Stimulated activated CD8-positive, alpha-beta memory T cell treated with anti-CD3 and anti-CD28 coated beads, Interleukin-2, amount 100 ng/mL, for 48 hours (primary cell): ENCODE data around the gene RPL6.
A peak's percentile ranks its signal among the peaks of the same experiment; 100 is the strongest.
"Not testable (repeated sequence)": the region's sequence is repeated elsewhere in the genome, so short reads cannot be mapped to it uniquely, and the experiment has no call there.

Source experiments
- DNase-seq, 2 donors: peaks; one replicate each; pipeline ENCODE4 v3.0.0-alpha.2; 2020; ENCODE audit warnings: low read depth in 2 of 2

Gene RPL6

GRCh38 chr12:112409064-112409905 lies at the start of gene RPL6:
TSS of gene RPL6 (minus strand) at chr12:112409605. CDS start at chr12:112408656, 949 bp downstream.
- DNase-seq = peak; percentile 48 to 57

DNA sequence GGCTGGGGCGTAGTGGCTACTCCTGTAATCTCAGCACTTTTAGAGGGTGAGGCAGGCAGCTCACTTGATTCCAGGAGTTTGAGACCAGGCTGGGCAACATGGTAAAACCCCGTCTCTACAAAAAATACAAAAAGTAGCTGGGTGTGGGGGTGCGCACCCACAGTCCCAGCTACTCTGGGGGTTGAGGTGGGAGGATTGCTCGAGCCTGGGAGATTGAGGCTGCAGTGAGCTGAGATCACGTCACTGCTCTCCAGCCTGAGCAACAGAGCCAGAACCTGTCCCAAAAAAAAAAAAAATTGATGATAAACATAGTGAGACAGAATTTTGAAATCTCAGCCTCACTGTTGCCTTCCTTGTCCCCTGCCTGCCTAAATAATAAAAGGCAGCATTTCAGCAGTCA lies 49.3 kb upstream of the RPL6 start:
- no peak for DNase-seq

DNA sequence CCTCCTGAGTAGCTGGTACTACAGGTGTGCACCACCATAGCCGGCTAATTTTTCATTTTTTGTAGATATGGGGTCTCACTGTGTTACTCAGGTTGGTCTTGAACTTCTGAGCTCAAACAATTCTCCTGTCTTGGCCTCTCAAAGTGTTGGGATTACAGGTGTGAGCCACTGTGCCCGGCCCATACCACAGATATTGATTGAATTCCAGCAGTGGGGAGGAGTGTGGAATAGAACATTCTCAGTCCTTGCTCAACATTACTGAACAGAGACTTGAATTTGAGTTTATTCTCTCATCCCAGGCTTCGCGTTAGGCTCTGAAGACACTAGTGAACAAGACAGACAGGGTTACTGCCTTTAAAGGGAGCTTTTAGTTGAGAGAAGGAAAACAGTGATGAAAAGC lies 48.9 kb upstream of the RPL6 start:
- no peak for DNase-seq

- not testable (repeated sequence) for DNase-seq
Measured at GRCh38 chr12:112457142-112457541, 47.7 kb upstream of the RPL6 start.

GRCh38 chr12:112456029-112456428 lies 46.6 kb upstream of the RPL6 start:
- no peak for DNase-seq

DNA sequence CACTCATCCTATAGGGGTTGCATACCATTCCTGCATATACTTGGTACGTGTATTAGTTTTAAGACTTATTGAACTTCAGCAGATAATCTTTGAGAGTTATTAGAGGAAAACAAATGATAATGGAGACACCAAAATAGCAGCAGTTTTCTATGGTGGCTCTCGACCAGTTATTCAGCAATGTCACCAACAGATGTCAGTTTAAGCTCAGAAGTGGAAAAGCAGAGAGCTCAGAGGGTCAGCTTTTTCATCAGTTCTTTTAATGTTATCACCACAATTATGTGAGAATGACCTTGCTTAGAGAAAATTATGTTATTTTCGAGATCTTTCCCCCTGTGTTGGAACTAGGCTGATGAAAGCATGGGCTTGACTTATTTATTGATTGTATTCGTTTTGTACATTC lies 41.3 kb upstream of the RPL6 start:
- DNase-seq = no peak

GRCh38 chr12:112448165-112448564 lies 38.8 kb upstream of the RPL6 start:
- not testable (repeated sequence) for DNase-seq

DNA sequence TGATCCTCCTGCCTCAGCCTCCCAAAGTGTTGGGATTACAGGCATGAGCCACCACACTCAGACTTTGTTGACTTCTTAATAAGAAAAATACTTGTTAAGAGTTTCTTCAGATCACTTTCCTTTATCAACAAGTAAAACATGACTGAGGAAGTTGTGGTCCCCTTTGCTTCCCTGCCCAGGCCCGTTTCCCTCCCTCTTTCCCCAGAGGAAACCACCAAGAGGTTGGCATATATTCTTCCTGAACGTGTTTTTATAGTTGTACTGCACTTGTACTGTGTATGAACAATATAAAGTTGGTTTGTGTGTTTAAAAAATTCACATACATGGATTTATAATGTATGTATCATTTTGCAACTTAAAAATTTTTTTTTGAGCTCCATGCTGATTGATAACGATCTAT lies 37.7 kb upstream of the RPL6 start:
- DNase-seq = no peak

DNA sequence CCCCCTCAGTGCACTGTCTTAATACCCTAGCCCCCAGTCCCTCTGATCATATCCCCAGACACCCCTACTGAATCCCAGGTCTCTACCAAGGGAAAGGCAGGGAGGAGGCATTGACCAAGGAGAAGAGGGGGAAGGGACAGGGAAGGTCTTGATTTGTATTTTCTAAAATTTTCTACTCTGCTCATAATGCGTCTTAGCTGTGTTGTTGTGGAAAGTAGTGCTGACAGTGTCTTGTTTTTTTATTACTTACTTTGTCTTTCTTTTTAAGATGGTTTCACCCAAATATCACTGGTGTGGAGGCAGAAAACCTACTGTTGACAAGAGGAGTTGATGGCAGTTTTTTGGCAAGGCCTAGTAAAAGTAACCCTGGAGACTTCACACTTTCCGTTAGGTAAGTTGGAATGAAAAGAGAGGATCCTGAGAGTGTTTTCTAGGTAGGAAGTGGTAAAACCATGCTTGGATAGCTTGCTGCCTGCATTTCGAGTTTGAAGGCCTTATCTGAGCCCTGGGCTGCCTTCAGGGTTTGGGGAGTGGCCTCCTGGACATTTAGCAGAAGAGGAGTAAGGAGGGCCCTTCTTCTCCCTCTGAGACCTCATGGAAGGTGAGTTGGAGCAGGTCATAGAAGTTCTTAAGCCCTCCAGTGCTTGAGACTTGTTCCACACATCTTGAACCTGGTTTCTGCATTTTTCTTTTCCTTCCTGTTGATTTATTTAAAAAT lies 36.8 kb upstream of the RPL6 start:
- no peak for DNase-seq

GRCh38 chr12:112443916-112444315 lies 34.5 kb upstream of the RPL6 start:
- no peak for DNase-seq

GRCh38 chr12:112440653-112441052 lies 31.2 kb upstream of the RPL6 start:
- not testable (repeated sequence) for DNase-seq

GRCh38 chr12:112439769-112440168 lies 30.4 kb upstream of the RPL6 start:
- DNase-seq = no peak

- not testable (repeated sequence) for DNase-seq
Measured at GRCh38 chr12:112438645-112439044, 29.2 kb upstream of the RPL6 start.

- no peak for DNase-seq
Measured at GRCh38 chr12:112433551-112433950, 24.1 kb upstream of the RPL6 start.

- DNase-seq = no peak
Measured at GRCh38 chr12:112431965-112432364, 22.6 kb upstream of the RPL6 start.

DNA sequence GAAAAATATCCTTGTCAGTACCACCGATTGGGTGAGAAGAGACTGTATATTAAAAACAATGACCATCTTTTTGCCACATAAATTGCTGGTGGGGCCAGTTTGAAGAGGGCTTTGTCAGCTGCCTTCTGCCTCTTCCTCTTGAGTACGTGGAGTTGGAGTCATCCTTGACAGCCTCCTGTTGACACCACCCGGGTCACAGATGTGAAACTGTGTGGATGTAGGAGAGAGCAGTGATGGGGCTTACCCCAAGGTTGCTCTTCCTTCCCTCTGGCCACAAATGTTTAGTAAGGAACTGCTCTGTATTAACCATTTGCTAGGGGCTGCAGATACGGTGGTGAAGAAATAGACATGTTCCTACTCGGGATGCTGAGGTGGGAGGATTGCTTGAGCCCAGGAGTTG lies 21.5 kb upstream of the RPL6 start:
- no peak for DNase-seq

DNA sequence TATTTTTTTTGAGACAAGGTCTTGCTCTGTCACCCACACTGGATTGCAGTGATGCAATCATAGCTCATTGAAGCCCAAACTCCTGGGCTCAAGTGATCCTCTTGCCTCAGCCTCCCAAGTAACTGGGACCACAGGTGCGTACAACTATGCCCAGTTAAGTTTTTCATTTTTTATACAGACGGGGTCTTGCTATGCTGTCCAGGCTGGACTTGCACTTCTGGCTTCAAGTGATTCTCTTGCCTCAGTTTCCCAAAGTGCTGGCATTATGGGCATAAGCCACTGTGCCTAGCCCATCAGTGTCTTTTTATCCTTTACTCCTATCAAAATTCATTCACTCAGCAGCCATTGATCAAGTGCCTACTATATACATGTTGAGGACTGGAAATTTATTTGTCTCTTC lies 18.4 kb upstream of the RPL6 start:
- no peak for DNase-seq

GRCh38 chr12:112425582-112426382 lies 16.4 kb upstream of the RPL6 start:
- DNase-seq = no peak

DNA sequence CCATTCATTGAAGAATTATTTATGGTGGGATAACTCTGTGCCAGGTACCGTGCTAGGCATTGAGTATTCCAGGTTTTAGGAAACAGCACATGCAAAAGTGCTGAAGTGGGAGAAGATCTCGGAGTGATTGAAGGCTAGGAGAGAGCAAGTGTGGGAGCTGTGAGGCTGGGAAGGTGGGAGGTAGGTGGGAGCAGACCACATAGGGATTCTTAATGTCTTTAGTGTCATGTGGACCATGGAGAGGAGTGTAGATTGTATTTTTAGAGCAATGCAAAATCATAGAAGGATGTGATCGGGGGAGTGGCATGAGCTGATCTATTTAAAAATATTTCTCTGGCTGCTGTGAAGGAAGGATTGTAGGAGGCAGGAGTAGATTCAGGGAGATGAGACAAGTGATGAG lies 14.7 kb upstream of the RPL6 start:
- no peak for DNase-seq

- DNase-seq = no peak
Measured at GRCh38 chr12:112422531-112422930, 13.1 kb upstream of the RPL6 start.

DNA sequence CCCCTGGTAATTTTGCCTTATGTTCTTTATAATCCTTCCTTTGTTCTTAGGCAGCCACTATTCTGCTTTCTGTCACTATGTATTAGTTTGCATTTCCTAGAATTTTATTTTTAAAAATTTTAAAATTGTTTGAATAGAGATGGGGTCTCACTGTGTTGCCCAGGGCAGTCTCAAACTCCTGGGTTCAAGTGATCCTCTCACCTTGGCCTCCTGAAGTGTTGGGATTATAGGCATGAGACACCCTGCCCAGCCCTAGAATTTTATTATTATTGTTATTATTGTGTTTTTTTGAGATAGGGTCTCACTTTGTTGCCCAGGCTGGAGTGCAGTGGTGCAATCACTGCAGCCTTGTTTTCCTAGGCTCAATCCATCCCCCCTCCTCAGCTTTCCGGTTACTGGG lies 12.0 kb upstream of the RPL6 start:
- DNase-seq = no peak

DNA sequence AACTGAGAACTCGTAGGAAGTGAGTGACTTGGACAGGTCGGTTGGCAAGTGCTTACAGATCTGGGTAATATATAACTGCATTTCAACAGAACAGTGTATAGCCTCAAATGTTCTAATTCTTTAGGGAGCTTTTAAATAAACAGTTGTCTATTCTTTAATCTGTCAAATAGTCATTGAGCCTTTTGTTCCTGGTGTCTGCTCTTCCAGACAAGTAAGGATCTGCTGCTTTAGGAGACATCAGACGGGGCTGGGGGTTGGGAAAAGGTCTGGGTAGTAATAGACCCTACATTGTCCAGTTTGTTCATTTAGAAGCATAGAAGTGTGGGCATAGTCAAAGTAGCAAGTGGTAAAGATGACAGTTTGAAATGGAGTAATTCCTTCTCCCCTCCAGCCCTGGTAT lies 11.3 kb upstream of the RPL6 start:
- no peak for DNase-seq
